ENCODE data around the gene AGL. TPM values are rescaled to one million over a fixed set of nuclear protein-coding genes. Genes with fewer than 3 reads are reported as not detected.
A peak's percentile ranks its signal among the peaks of the same experiment; 100 is the strongest.

Gene AGL
- total and polyA plus RNA-seq, 2 of the 13 experiments (the other 11 are each of a cell fraction or from before 2014, with no cell fraction given), result 4.3 to 13.1 TPM

DNA sequence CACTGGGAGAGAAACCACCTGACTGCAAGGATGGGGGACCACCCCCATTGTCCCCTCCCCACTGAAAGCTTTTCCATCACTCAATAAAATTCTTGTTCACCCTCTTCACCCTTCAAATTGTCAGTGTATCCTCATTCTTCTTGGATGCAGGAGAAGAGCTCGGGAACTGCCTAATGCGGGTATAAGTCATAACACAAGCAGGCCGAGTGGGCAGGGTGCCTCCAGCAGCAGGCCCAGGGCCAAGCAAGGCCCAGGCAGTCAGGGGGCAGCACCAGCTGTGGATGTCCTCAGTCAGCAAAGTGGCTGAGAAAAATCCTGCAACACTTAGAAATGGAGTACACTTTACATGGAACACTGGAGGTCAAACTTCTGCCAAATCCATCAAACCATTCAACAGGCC is 85.9 kb downstream of the AGL start (continued):
- TF ChIP-seq NAIF1 (CRISPR knock-in tag; IDR thresholded peaks at IDR 0.05; ENCODE audit: borderline replicate concordance) (no peak), SP1 (IDR thresholded peaks at IDR 0.05) (no peak), SP1 (CRISPR knock-in tag; IDR thresholded peaks at IDR 0.05) (no peak)

DNA sequence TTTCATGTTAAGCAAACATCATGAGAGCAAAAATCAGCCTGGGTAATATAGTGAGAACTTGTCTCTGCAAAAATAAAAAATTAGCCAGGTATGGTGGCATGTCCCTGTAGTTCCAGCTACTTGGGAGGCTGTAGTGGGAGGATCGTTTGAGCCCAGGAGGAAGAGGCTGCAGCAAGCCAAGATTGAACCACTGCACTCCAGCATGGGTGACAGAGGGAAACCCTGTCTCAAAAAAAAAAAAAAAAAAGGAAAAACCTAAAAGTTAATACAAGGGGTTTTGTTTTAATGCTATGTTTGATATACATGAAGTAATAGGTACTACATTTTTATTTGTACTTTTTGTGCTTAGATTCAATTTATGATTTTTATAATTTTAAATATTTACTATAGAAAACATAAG is 92.6 kb downstream of the AGL start:
- Histone ChIP-seq H3K79me2 (ENCODE audit: insufficient read depth, low read length) (no peaks in the 10 kb centered on the region), H3K27ac (ENCODE audit: extremely low read length, insufficient read depth, low read length) (no peak overlapping the region), H3K4me1 (ENCODE audit: insufficient read depth, low read length) (no peaks in the 10 kb centered on the region), H3K36me3 (replicated peaks in 1 of 2; ENCODE audit: control insufficient read depth in 1 of 2, insufficient read depth in 2 of 2, low read length in 2 of 2) (no peaks in the 10 kb centered on the region), H3K9ac (ENCODE audit: insufficient read depth, low read depth, low read length) (no peak overlapping the region), H2AFZ (ENCODE audit: low read length) (no peak overlapping the region), H3K4me3 (replicated peaks in 1 of 3; ENCODE audit: insufficient read depth in 1 of 3, low read depth in 2 of 3, low read length in 3 of 3) (no peak overlapping the region), H3K9me3 (ENCODE audit: low read length) (no peaks in the 10 kb centered on the region), H3K4me2 (ENCODE audit: low read depth, low read length) (no peak overlapping the region), H3K27me3 (ENCODE audit: control insufficient read depth in 1 of 2, insufficient read depth in 2 of 2, low read length in 2 of 2) (no peaks in the 10 kb centered on the region), H4K20me1 (ENCODE audit: insufficient read depth, low read length) (no peaks in the 10 kb centered on the region)
- DNase-seq (ENCODE audit: low spot score) (no peak), FAIRE-seq (no peak), ATAC-seq (no peak)
- POLR2A ChIA-PET, result no interaction called here
- no TSS peak for BruUV-seq (replicated peaks)
- CTCF ChIA-PET (ENCODE audit: low intra/inter-chr PET ratio, low total read pairs), result no interaction called here
- in situ Hi-C loops (cut with HindIII; ENCODE audit: extremely low pct_ligation_motif_present, low pct_unique_long_range_greater_than_20kb) (no loop called here), intact Hi-C loops (cut with micrococcal nuclease; ENCODE audit: unreplicated experiment) (no loop called here)
- 42% methylated on average over 1 of the region's 1 CpG for WGBS (ENCODE audit: low lambda C conversion rate)
- TF ChIP-seq ZBTB21 (CRISPR knock-in tag; IDR thresholded peaks at IDR 0.05) (no peak), ATAD3A (CRISPR knock-in tag; IDR thresholded peaks at IDR 0.05) (no peak)

DNA sequence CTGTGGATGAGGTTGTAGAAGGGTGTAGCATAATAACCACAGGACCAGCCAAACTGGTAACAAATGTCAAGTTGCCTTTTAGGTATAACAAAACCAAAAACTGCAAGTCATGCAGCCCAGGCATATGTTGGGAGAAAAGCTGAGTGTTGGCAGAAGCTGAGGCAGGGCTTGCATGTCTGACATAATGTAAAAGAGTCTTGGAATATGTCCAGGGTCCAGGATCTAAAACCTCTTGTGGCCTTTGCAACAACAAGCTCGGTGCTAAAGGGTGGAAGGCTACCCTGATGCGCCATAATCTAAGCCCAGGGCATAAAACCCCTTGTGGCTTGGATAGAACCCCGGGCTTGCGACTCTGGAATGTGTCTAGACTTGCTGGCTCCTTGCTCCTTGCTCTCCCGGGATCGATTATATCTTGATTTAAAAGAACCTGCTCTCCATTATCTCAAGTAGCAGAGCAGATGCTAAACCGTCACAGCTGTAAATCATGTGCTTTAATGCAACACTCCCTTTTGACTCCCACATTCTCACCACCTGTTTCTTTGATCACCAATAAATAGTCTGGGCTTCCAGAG is 93.1 kb downstream of the AGL start:
- ChIA-PET POLR2A (no interaction called here), CTCF (ENCODE audit: low intra/inter-chr PET ratio, low total read pairs) (no interaction called here)
- Histone ChIP-seq H3K9me3 (ENCODE audit: low read length) (no peaks in the 10 kb centered on the region), H3K79me2 (ENCODE audit: insufficient read depth, low read length) (no peaks in the 10 kb centered on the region), H4K20me1 (ENCODE audit: insufficient read depth, low read length) (no peaks in the 10 kb centered on the region), H3K4me1 (ENCODE audit: insufficient read depth, low read length) (no peaks in the 10 kb centered on the region), H3K36me3 (replicated peaks in 1 of 2; ENCODE audit: control insufficient read depth in 1 of 2, insufficient read depth in 2 of 2, low read length in 2 of 2) (no peaks in the 10 kb centered on the region), H3K4me3 (replicated peaks in 1 of 3; ENCODE audit: insufficient read depth in 1 of 3, low read depth in 2 of 3, low read length in 3 of 3) (no peak overlapping the region), H3K4me2 (ENCODE audit: low read depth, low read length) (no peak overlapping the region), H2AFZ (ENCODE audit: low read length) (no peak overlapping the region), H3K27me3 (ENCODE audit: control insufficient read depth in 1 of 2, insufficient read depth in 2 of 2, low read length in 2 of 2) (no peaks in the 10 kb centered on the region), H3K9ac (ENCODE audit: insufficient read depth, low read depth, low read length) (no peak overlapping the region), H3K27ac (ENCODE audit: extremely low read length, insufficient read depth, low read length) (no peak overlapping the region)
- FAIRE-seq (no peak), DNase-seq (ENCODE audit: low spot score) (peak; percentile 12), ATAC-seq (no peak)
- in situ Hi-C loops (cut with HindIII; ENCODE audit: extremely low pct_ligation_motif_present, low pct_unique_long_range_greater_than_20kb) (no loop called here), intact Hi-C loops (cut with micrococcal nuclease; ENCODE audit: unreplicated experiment) (no loop called here)
- 47% methylated on average over 7 of the region's 7 CpGs for WGBS (ENCODE audit: low lambda C conversion rate)
- BruUV-seq (replicated peaks), result no TSS peak
- TF ChIP-seq, protein P1, sequence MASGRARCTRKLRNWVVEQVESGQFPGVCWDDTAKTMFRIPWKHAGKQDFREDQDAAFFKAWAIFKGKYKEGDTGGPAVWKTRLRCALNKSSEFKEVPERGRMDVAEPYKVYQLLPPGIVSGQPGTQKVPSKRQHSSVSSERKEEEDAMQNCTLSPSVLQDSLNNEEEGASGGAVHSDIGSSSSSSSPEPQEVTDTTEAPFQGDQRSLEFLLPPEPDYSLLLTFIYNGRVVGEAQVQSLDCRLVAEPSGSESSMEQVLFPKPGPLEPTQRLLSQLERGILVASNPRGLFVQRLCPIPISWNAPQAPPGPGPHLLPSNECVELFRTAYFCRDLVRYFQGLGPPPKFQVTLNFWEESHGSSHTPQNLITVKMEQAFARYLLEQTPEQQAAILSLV (CRISPR knock-in tag; IDR thresholded peaks at IDR 0.05; ENCODE audit: borderline replicate concordance), result no peak
- TF ChIP-seq NFE2L2 (IDR thresholded peaks at IDR 0.05; ENCODE audit: low read length) (peak; percentile 84), CHD2 (IDR thresholded peaks at IDR 0.05; ENCODE audit: low read depth, low read length) (no peak), TOPORS (CRISPR knock-in tag; IDR thresholded peaks at IDR 0.05) (no peak), SMAD1 (CRISPR knock-in tag; IDR thresholded peaks at IDR 0.05; ENCODE audit: borderline replicate concordance, low read depth) (no peak), ZNF570 (CRISPR knock-in tag; IDR thresholded peaks at IDR 0.05; ENCODE audit: borderline replicate concordance) (no peak), ZNF251 (CRISPR knock-in tag; IDR thresholded peaks at IDR 0.05) (no peak), TRIM24 (CRISPR knock-in tag; IDR thresholded peaks at IDR 0.05) (no peak), NFE2 (CRISPR knock-in tag; IDR thresholded peaks at IDR 0.05) (peak; percentile 20; the same call in 1 of the 2 replicates), PITX1 (CRISPR knock-in tag; IDR thresholded peaks at IDR 0.05) (no peak)
- TF ChIP-seq, protein P2, sequence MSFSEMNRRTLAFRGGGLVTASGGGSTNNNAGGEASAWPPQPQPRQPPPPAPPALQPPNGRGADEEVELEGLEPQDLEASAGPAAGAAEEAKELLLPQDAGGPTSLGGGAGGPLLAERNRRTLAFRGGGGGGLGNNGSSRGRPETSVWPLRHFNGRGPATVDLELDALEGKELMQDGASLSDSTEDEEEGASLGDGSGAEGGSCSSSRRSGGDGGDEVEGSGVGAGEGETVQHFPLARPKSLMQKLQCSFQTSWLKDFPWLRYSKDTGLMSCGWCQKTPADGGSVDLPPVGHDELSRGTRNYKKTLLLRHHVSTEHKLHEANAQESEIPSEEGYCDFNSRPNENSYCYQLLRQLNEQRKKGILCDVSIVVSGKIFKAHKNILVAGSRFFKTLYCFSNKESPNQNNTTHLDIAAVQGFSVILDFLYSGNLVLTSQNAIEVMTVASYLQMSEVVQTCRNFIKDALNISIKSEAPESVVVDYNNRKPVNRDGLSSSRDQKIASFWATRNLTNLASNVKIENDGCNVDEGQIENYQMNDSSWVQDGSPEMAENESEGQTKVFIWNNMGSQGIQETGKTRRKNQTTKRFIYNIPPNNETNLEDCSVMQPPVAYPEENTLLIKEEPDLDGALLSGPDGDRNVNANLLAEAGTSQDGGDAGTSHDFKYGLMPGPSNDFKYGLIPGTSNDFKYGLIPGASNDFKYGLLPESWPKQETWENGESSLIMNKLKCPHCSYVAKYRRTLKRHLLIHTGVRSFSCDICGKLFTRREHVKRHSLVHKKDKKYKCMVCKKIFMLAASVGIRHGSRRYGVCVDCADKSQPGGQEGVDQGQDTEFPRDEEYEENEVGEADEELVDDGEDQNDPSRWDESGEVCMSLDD (CRISPR knock-in tag; IDR thresholded peaks at IDR 0.05; ENCODE audit: borderline replicate concordance), result no peak

Data from HepG2 (cell line).